OCI-LY7 (cell line): ENCODE data around the gene BICDL1. TPM values are rescaled to one million over a fixed set of nuclear protein-coding genes. Genes with fewer than 3 reads are reported as not detected.

Experiments used
- BruUV-seq: library from RNA; stranded (reverse); fragments of 400-500 nt; replicated peaks from 2 replicates; lab custom pipeline; 2021; lab: Mats Ljungman, UMichigan
- CTCF ChIA-PET: fragments of 300-600 bp; sonication (Branson Sonifier 250); formaldehyde crosslinking; loops from one replicate; lab custom pipeline; 2022; ENCODE audit warnings: antibody characterized with exemption; ENCODE audit not compliant: unreplicated experiment; lab: Charles Lee
- POLR2A ChIA-PET: fragments of 300-600 bp; sonication (Branson Sonifier 250); formaldehyde crosslinking; loops from one replicate; lab custom pipeline; 2022; ENCODE audit warnings: antibody characterized with exemption; lab: Charles Lee
- DNase-seq: peaks from one replicate; pipeline ENCODE4 v3.0.0-alpha.2; 2015; ENCODE audit warnings: low spot score
- H2AFZ ChIP-seq: fragments of 200-600 bp; sonication (generic), shearing (Covaris generic); 2 replicates; pipeline ENCODE4 v1.6.1; 2014; ENCODE audit warnings: mild to moderate bottlenecking, antibody characterized with exemption, low read length, moderate library complexity
- H3K27ac ChIP-seq: fragments of 200-600 bp; sonication (generic); 2 replicates; pipeline ENCODE4 v1.5.1; 2014; ENCODE audit warnings: mixed run types, low read depth, mild to moderate bottlenecking, moderate library complexity, low read length, inconsistent platforms; ENCODE audit not compliant: poor library complexity, severe bottlenecking
- H3K36me3 ChIP-seq: fragments of 200-600 bp; sonication (generic); 2 replicates; pipeline ENCODE4 v1.6.1; 2014; ENCODE audit warnings: mild to moderate bottlenecking, antibody characterized with exemption, low read length, moderate library complexity, mixed read lengths; ENCODE audit not compliant: insufficient read depth
- H3K4me1 ChIP-seq: fragments of 200-600 bp; sonication (generic); 2 replicates; pipeline ENCODE4 v1.5.1; 2014; ENCODE audit warnings: mild to moderate bottlenecking, low read length; ENCODE audit not compliant: insufficient read depth, poor library complexity, severe bottlenecking
- H3K4me2 ChIP-seq: fragments of 200-600 bp; sonication (generic); 2 replicates; pipeline ENCODE4 v1.6.1; 2014; ENCODE audit warnings: mild to moderate bottlenecking, low read length
- H3K4me3 ChIP-seq: fragments of 200-600 bp; sonication (generic); 2 replicates; pipeline ENCODE4 v1.5.1; 2014; ENCODE audit warnings: mild to moderate bottlenecking, low read depth, low read length; ENCODE audit not compliant: poor library complexity, severe bottlenecking
- H3K79me2 ChIP-seq: fragments of 200-600 bp; sonication (generic); 2 replicates; pipeline ENCODE4 v1.6.1; 2016; ENCODE audit warnings: low read depth, mild to moderate bottlenecking, low read length, moderate library complexity, mixed read lengths; ENCODE audit not compliant: insufficient read depth
- H3K9me2 ChIP-seq: fragments of 200-600 bp; sonication (generic); 2 replicates; pipeline ENCODE4 v1.6.1; 2016; ENCODE audit warnings: mild to moderate bottlenecking, low read length, mixed read lengths; ENCODE audit not compliant: insufficient read depth
- H3K9me3 ChIP-seq: fragments of 200-600 bp; sonication (generic); 2 replicates; pipeline ENCODE4 v1.6.1; 2014; ENCODE audit warnings: mild to moderate bottlenecking, mixed run types, low read length, mixed read lengths
- H4K20me1 ChIP-seq: fragments of 200-600 bp; sonication (generic); 2 replicates; pipeline ENCODE4 v1.6.1; 2014; ENCODE audit warnings: mild to moderate bottlenecking, antibody characterized with exemption, low read length, moderate library complexity, mixed read lengths; ENCODE audit not compliant: insufficient read depth
- EZH2phosphoT487 ChIP-seq: fragments of 200-600 bp; sonication (generic); IDR thresholded peaks from 2 replicates; pipeline ENCODE4 v1.6.1; 2018; ENCODE audit warnings: low read depth, borderline replicate concordance, mild to moderate bottlenecking, mixed run types, antibody characterized with exemption, low read length, moderate library complexity, mixed read lengths
- intact Hi-C: fragments of 100-400 bp; cut with micrococcal nuclease; formaldehyde crosslinking; loops from one replicate; pipeline ENCODE4 v1.10.0; 2022; ENCODE audit not compliant: unreplicated experiment
- total RNA-seq, 2 experiments: library from RNA; depleted of rRNA in 1 of 2; stranded (reverse); fragments of >200 nt in 1 of 2; shearing (Covaris generic) in 1 of 2; gene quantifications; 2 replicates each; pipeline ENCODE4 v1.2.3, GENCODE V29; 2014 to 2022
- TF ChIP-seq, protein P1 (sequence below): fragments of 200-600 bp; sonication (generic); conservative IDR thresholded peaks from 2 replicates; pipeline ENCODE4 v1.5.1; 2014; ENCODE audit warnings: mild to moderate bottlenecking, antibody characterized with exemption, low read length, moderate library complexity, mixed read lengths

The BICDL1 gene
- total RNA-seq, 2 experiments from 2014 or later = 6.5 to 22.6 TPM

DNA sequence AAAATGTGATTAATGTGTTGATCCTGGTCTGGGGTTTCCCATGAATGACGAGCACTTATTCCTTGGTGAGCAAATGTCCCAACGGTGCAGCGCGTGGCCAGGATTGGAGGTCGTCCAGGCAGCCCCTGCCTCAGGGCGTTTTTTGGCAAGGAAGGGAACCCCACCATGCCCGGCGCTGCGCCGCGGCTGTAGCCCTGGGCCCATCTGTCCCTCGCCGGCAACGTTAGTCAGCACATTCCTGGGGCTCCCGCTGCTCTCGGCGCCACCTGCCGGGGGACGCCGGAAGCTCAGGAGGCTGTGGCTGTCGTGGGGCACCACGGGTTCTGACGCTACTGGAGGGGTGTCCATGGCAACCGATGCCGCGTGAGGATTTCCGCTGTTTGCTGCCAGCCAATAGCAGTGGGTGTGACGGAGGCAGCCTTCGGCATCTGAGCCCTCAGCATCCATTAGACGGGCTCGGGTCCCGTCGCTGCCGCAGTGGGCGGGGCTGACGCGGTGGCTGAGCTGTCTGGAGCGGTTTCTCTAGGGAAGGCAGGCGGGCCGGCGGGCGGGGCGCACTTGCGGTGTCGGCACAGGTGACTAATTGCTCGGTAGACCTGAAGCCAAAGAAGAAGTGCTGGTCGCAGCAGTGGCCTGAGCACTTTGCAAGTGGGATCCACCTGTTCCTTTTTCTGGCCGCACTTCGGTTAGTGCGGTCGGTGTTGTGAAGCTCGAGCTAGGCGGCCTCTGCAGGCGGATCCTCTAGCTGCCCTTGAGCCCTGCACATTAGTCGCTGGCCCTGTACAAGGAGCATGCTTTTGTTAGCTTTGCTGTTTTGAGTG lies 98.0 kb downstream of the BICDL1 start:
- ChIA-PET CTCF (interaction anchor here (0.7 to 0.8 kb wide), 2 partner anchors 9 to 114 kb away, joined by 4 to 8 read pairs; no protein-coding TSS in a partner anchor), POLR2A (interaction anchor here (0.6 to 1.2 kb wide), 5 partner anchors 25 to 98 kb away, joined by 3 to 4 read pairs (median 3); partner anchors contain the start of gene BICDL1)
- H3K79me2 ChIP-seq = no peaks in the 10 kb centered on the region
- peaks cover 23% of the 10 kb centered on the region for H3K4me1 ChIP-seq
- H3K4me2 ChIP-seq = peak overlapping the region; percentile 81
- H3K27ac ChIP-seq = peak overlapping the region; percentile 53
- TF ChIP-seq, protein P1, sequence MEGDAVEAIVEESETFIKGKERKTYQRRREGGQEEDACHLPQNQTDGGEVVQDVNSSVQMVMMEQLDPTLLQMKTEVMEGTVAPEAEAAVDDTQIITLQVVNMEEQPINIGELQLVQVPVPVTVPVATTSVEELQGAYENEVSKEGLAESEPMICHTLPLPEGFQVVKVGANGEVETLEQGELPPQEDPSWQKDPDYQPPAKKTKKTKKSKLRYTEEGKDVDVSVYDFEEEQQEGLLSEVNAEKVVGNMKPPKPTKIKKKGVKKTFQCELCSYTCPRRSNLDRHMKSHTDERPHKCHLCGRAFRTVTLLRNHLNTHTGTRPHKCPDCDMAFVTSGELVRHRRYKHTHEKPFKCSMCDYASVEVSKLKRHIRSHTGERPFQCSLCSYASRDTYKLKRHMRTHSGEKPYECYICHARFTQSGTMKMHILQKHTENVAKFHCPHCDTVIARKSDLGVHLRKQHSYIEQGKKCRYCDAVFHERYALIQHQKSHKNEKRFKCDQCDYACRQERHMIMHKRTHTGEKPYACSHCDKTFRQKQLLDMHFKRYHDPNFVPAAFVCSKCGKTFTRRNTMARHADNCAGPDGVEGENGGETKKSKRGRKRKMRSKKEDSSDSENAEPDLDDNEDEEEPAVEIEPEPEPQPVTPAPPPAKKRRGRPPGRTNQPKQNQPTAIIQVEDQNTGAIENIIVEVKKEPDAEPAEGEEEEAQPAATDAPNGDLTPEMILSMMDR = peak; percentile 90
- TF ChIP-seq EZH2phosphoT487 = no peak
- H4K20me1 ChIP-seq = no peaks in the 10 kb centered on the region
- peak overlapping the region; percentile 60 for H3K4me3 ChIP-seq
- H2AFZ ChIP-seq = peak overlapping the region; percentile 82; the same call in 1 of the 2 replicates
- H3K36me3 ChIP-seq = peaks cover 21% of the 10 kb centered on the region
- BruUV-seq = no TSS peak
- no peaks in the 10 kb centered on the region for H3K9me2 ChIP-seq
- no peaks in the 10 kb centered on the region for H3K9me3 ChIP-seq
- intact Hi-C loops = loop anchor here (1.0 to 10.0 kb wide), 5 partner anchors 30 to 204 kb away; partner anchors contain the start of genes BICDL1, PXN, RAB35 and RNU4-2
- peak; percentile 99 for DNase-seq

DNA sequence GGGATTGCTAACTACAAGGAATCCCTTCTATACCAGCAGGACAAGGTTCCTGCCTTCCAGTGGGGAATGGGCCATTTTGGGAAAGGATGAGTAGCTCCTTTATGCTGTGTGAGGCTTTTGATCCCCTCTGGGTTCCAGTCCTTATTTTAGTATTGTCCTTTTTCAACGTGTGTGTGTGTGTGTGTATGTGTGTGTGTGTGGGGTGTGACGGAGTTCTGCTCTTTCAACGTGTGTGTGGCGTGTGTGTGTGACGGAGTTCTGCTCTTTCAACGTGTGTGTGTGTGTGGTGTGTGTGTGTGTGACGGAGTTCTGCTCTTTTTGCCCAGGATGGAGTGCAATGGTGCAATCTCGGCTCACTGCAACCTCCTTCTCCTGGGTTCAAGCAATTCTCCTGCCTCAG lies 100.1 kb downstream of the BICDL1 start:
- POLR2A ChIA-PET = interaction anchor here (0.5 to 1.2 kb wide), 4 partner anchors 9 to 1635 kb away, joined by 3 to 4 read pairs (median 4); partner anchors contain the start of gene RPLP0
- no peak overlapping the region for H2AFZ ChIP-seq
- intact Hi-C loops = loop anchor here (10.0 kb wide), 1 partner anchor 176 kb away; the partner anchor contains the start of gene PXN
- H3K9me2 ChIP-seq = no peaks in the 10 kb centered on the region
- BruUV-seq = no TSS peak
- H3K36me3 ChIP-seq = peaks cover 35% of the 10 kb centered on the region
- peaks cover 23% of the 10 kb centered on the region for H3K4me1 ChIP-seq
- no peak overlapping the region for H3K27ac ChIP-seq
- CTCF ChIA-PET = no interaction called here
- no peak for DNase-seq
- H4K20me1 ChIP-seq = no peaks in the 10 kb centered on the region
- no peaks in the 10 kb centered on the region for H3K9me3 ChIP-seq
- no peak for TF ChIP-seq EZH2phosphoT487
- TF ChIP-seq, protein P1 = no peak
- H3K4me3 ChIP-seq = no peak overlapping the region
- H3K4me2 ChIP-seq = no peak overlapping the region
- H3K79me2 ChIP-seq = no peaks in the 10 kb centered on the region
